Right lobe of liver (tissue), 6 donors: ENCODE results near the gene DNAJB9. TPM values are rescaled to one million over a fixed set of nuclear protein-coding genes. Genes with fewer than 3 reads are reported as not detected.

Source experiments
- ATAC-seq, 4 donors: fragments of 200-7000 bp; cut with Tn5 transposase; one replicate each; pipeline ENCODE4 v1.9.1; 2020; ENCODE audit warnings: mild to moderate bottlenecking in 4 of 4, moderate library complexity in 4 of 4
- DNase-seq, 3 donors: peaks; one replicate each; pipeline ENCODE4 v3.0.0-alpha.2; 2020
- H3K27ac ChIP-seq, 3 donors: fragments of 200-600 bp; one replicate each; pipeline ENCODE4 v1.8.0; 2022
- H3K27me3 ChIP-seq, 2 donors: fragments of 200-600 bp; one replicate each; pipeline ENCODE4 v1.8.0; 2022
- H3K36me3 ChIP-seq, 4 donors: fragments of 200-600 bp; sonication (generic) in 1 of 4; one replicate each; pipeline versions ENCODE4 v1.5.1 to v1.8.0; 2017 to 2022; ENCODE audit warnings: control low read depth in 1 of 4
- H3K4me1 ChIP-seq, 4 donors: fragments of 200-600 bp; sonication (generic) in 1 of 4; one replicate each; pipeline versions ENCODE4 v1.5.1 to v1.8.0; 2017 to 2022; ENCODE audit warnings: control low read depth in 1 of 4
- H3K4me3 ChIP-seq, 3 donors: fragments of 200-600 bp; one replicate each; pipeline ENCODE4 v1.8.0; 2022
- H3K9me3 ChIP-seq, 4 donors: fragments of 200-600 bp; sonication (generic) in 1 of 4; one replicate each; pipeline versions ENCODE4 v1.5.1 to v1.8.0; 2017 to 2022; ENCODE audit warnings: control low read depth in 1 of 4
- POLR2A ChIP-seq: fragments of 450-650 bp; IDR thresholded peaks from one replicate; pipeline ENCODE4 v1.6.1; 2017; ENCODE audit warnings: antibody characterized with exemption, mild to moderate bottlenecking
- WGBS: methylation state at CpG from one replicate; pipeline ENCODE4 v1.1.6; 2018; ENCODE audit warnings: low coverage, low lambda C conversion rate; ENCODE audit not compliant: insufficient coverage; ENCODE audit errors: missing lambda C conversion rate; 5-methylcytosine and 5-hydroxymethylcytosine counted together
- intact Hi-C, 2 donors: fragments of 100-400 bp; cut with DNase I; formaldehyde crosslinking; loops; one replicate each; pipeline versions ENCODE4 v1.11.2 to v1.14.1; 2022
- long read RNA-seq: library from polyadenylated mRNA; unstranded; transcript quantifications from one replicate; pipeline ENCODE4 v2.0.0, GENCODE V29; 2019
- total RNA-seq, 6 experiments: library from RNA; depleted of rRNA in 2 of 6; stranded (reverse); fragments of >200 nt in 2 of 6; fragmentation: NEBNext Ultra II Directional in 3 of 6; extraction: Animal tissue kit (Norgen Biotek cat#: 25700) in 3 of 6; gene quantifications; one replicate each; pipeline versions ENCODE4 v1.1.0 to v1.2.4, GENCODE V29; 2016 to 2023
- TF ChIP-seq, protein P1 (sequence below), 4 donors: fragments of 200-600 bp in 3 of 4; fragments of 450-650 bp in 1 of 4; IDR thresholded peaks; one replicate each; pipeline versions ENCODE4 v1.5.1 to v1.8.0; 2016 to 2022; ENCODE audit warnings: antibody characterized with exemption in 4 of 4, mild to moderate bottlenecking in 2 of 4
- donor health status: DM: no; HTN: yes; CAD: no.
- donor health status: DM: no; HTN: no; CAD: no.
- donor health status: DM: no; HTN: no; CAD: no.
- donor health status: DM: no; HTN: yes; CAD: no.
- donor health status: DM: no; HTN: yes; CAD: no.

Gene DNAJB9
- 10 to 100 TPM; 39.1 to 57.0 (median 53.4) TPM for total RNA-seq
- long read RNA-seq, transcript DNAJB9-201 (3 exons, 2,715 nt) = major isoform, 25 of 26 reads
- long read RNA-seq, partial matches to known transcripts = 0 of 26 reads
- long read RNA-seq, other reads (novel, unspliced or antisense) = 1 of 26 reads

DNA sequence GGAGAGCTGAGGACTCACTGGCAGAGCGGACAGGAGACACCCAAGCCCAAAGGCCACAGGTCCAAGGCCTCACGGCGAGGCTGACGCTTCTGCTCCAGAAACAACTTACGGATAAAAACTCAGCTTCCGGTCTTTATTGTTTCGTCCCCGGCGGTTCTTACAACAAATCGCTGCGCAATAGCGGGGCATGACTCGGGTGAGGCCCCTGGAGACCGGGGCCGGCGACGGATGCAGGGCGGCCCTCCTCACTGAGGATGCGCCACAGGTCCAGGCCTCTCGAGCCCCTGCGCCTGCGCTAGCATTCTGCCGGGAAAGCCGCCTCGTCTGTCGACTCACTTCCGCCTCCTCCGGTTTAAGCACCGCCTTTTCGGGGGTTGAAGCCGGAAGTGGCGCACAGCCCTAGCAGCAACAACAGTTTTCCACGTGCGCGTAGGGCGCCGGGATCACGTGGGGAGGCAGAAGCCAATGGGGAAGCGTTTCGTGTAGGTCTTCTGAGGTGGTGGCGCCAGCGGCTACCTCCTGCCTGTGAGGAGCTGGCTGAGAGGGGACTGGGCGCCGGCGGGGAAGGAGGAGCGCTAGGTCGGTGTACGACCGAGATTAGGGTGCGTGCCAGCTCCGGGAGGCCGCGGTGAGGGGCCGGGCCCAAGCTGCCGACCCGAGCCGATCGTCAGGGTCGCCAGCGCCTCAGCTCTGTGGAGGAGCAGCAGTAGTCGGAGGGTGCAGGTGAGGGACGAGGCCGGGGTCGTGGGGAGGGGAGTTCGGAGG is at the start of gene DNAJB9, which contains the start of gene THAP5:
Gene DNAJB9, plus strand, starts transcription at position 494 of the 765 bp plus-strand sequence. CDS start 1,853 bp downstream, outside the sequence.
Gene THAP5, minus strand, starts transcription at position 326 of the 765 bp plus-strand sequence. Its CDS starts 137 bp downstream, at position 189.
- Histone ChIP-seq H3K27ac (peak within 1 kb of the TSS; percentile 96 to 97 (median 96)), H3K4me1 (peaks cover 0 to 46% (median 12%) of the 10 kb centered on the region in 4 donors), H3K4me3 (peak within 1 kb of the TSS; percentile 78 to 85 (median 84)), H3K27me3 (no peaks in the 10 kb centered on the region), H3K36me3 (peaks cover 0 to 27% (median 12%) of the 10 kb centered on the region in 4 donors), H3K9me3 (no peaks in the 10 kb centered on the region)
- WGBS = 0% methylated on average over 24 of the region's 65 CpGs
- TF ChIP-seq, protein P1, sequence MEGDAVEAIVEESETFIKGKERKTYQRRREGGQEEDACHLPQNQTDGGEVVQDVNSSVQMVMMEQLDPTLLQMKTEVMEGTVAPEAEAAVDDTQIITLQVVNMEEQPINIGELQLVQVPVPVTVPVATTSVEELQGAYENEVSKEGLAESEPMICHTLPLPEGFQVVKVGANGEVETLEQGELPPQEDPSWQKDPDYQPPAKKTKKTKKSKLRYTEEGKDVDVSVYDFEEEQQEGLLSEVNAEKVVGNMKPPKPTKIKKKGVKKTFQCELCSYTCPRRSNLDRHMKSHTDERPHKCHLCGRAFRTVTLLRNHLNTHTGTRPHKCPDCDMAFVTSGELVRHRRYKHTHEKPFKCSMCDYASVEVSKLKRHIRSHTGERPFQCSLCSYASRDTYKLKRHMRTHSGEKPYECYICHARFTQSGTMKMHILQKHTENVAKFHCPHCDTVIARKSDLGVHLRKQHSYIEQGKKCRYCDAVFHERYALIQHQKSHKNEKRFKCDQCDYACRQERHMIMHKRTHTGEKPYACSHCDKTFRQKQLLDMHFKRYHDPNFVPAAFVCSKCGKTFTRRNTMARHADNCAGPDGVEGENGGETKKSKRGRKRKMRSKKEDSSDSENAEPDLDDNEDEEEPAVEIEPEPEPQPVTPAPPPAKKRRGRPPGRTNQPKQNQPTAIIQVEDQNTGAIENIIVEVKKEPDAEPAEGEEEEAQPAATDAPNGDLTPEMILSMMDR (IDR thresholded peaks at IDR 0.05) = peak in 1 of 4 donors; percentile 29
- TF ChIP-seq POLR2A = peak; percentile 99
- ATAC-seq (peak; percentile 92 to 97 (median 95)), DNase-seq (peak; percentile 99 to 100 (median 100))
- intact Hi-C loops = no loop called here

DNA sequence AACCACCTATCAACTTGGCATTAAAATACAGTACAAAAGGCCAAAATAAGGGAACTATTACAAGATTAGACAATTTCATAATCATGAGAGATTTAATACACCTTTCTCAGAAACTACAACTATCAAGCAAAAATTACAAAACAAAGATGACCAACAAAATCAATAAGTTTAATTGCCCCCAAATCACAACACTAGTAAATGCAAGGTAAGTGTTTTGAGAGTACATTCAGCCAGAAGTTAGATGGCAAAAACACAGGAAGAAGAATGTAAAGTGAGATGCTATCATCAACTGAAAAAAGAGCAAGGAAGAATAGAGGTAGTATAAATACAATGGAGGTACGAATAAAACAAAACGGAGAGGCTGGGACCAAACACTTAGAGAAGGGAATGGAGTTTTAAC is 46.9 kb upstream of the DNAJB9 start:
- ATAC-seq (no peak), DNase-seq (no peak)
- Histone ChIP-seq H3K4me3 (no peak overlapping the region), H3K36me3 (peaks cover 0 to 6% (median 0%) of the 10 kb centered on the region in 4 donors), H3K9me3 (no peaks in the 10 kb centered on the region), H3K4me1 (peaks cover 0 to 30% (median 7%) of the 10 kb centered on the region in 4 donors), H3K27me3 (no peaks in the 10 kb centered on the region), H3K27ac (no peak overlapping the region)
- whole genome bisulfite sequencing = 90% methylated on average over 2 of the region's 2 CpGs
- no peak for TF ChIP-seq POLR2A
- TF ChIP-seq, protein P1 (IDR thresholded peaks at IDR 0.05) = no peak
- intact Hi-C loops = no loop called here

DNA sequence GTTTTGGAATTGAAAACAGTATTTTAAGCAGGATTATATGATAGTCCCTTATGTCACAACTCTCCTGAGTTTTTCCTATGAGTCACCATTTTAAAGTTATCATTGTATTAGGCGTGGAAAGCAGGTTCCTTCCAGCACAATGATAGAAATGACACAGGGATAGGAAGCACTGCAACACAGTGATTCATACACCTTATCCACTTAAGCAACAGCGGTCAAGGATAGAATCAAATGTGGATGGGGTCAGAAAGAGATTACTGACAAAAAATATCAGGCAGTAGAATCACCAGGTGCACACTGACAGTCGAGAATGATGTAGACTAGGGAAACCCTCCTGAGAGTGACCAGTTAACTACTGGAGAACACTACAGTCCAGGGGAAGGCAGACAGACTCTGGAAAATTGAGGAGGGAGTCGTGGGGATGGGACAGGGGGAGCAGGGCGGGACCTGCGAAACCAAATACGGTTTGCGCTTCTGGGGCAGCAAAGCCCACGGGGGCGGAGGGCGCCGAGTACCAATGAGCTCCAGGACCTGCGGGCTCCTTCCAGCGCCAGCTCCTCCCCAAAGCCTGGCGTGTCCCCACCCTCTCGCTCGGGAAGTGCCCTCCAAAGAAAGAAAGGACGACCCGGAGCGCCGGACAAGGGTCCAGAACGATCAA is 44.2 kb upstream of the DNAJB9 start:
- peak in 2 of 3 donors; percentile 92 for DNase-seq
- intact Hi-C loops = no loop called here
- Histone ChIP-seq H3K27ac (peak overlapping the region; percentile 98), H3K36me3 (no peaks in the 10 kb centered on the region), H3K9me3 (no peaks in the 10 kb centered on the region), H3K27me3 (no peaks in the 10 kb centered on the region), H3K4me3 (peak overlapping the region; percentile 54 to 68 (median 65)), H3K4me1 (peaks cover 0 to 30% (median 7%) of the 10 kb centered on the region in 4 donors)
- TF ChIP-seq, protein P1 (IDR thresholded peaks at IDR 0.05) = peak in 1 of 4 donors; percentile 15
- TF ChIP-seq POLR2A = no peak
- 0% methylated on average over 3 of the region's 22 CpGs for WGBS
- ATAC-seq = peak; percentile 64 to 85 (median 78)

DNA sequence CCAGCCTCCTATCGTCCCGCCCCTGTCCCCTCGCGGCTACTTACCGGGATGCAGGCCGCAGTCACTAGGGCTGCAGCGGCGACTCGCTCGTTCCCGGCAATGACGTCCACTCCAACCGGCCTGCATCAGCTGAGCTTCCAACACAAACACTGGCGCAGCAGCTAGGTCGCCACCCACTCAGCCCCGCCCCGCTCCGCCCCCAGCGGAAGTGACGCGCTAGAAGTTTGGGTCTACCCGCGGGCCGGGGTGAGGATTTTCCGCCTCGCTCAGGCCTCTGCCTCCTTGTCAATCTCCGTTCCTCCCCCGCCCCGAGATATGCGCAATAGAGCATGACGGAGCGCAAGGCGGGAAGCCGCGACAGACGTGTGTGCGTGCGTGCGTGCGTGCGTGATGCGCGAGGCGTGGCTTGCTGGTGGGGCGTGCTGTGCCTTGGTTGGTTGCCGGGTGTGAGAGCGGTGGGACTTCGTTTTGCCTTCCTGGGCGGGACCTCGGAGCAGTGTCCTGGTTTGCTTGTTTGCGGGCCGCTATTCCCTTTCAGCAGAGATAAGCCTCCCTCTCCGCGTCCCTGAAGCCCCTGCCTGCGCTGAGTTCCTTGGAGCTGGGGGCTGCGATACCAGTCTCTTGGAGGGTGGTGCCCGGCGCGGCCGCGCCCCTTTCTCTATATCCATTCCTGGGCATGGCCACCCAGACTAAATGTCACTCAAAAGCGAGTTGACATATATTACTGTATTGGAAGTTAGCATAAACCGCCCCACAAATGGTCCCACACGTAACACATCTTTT is 43.5 kb upstream of the DNAJB9 start, which contains the start of gene PNPLA8:
Gene PNPLA8, minus strand, starts transcription at position 151 of the 783 bp plus-strand sequence. CDS start 10,644 bp downstream, outside the sequence.
- peak; percentile 100 for DNase-seq
- intact Hi-C loops = no loop called here

More for the DNA sequence above, 43.5 kb upstream of the DNAJB9 start, which contains the start of gene PNPLA8:
- peak; percentile 93 to 96 (median 94) for ATAC-seq
- Histone ChIP-seq H3K27ac (peak within 1 kb of the TSS; percentile 98), H3K4me3 (peak within 1 kb of the TSS; percentile 54 to 68 (median 65)), H3K36me3 (no peaks in the 10 kb centered on the region), H3K27me3 (no peaks in the 10 kb centered on the region), H3K4me1 (peaks cover 0 to 29% (median 7%) of the 10 kb centered on the region in 4 donors), H3K9me3 (no peaks in the 10 kb centered on the region)
- WGBS = 0% methylated on average over 27 of the region's 64 CpGs
- peak; percentile 87 for TF ChIP-seq POLR2A
- TF ChIP-seq, protein P1 (IDR thresholded peaks at IDR 0.05) = no peak
